NCI-H524 treated with DMSO at 0.1 percent for 48 hours (cell line): Measurements from ENCODE around the gene KLHDC9.
"Not testable (repeated sequence)": the region's sequence is repeated elsewhere in the genome, so short reads cannot be mapped to it uniquely, and the experiment has no call there.

Source experiments
- DNase-seq: peaks from one replicate; lab custom pipeline; 2025; lab: John Stamatoyannopoulos, UW

KLHDC9 gene

GRCh38 chr1:161096530-161096929, 1.6 kb upstream of the KLHDC9 start:
- DNase-seq = no peak

- no peak for DNase-seq
Measured at GRCh38 chr1:161099090-161099802, 1.1 kb downstream of the KLHDC9 start.

DNA sequence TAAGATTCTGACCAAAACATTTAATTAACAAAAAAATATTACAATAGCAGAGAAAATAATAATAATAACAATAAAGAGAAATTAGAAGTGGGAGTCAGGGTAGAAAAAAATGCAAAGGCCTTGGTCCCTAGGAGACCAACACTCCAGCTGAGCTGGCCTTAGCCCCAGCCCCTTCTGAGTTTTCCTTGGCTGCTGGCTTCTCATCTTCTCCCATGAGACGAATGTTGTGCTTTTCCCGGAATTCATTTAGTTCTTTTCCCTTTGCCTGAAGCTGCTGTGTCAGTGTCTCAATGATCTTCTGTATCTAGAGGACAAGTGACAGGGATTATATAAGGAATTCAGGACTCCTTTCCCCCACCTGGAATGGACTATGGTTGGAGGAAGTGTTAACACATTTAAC, 2.4 kb downstream of the KLHDC9 start:
- DNase-seq = no peak

DNA sequence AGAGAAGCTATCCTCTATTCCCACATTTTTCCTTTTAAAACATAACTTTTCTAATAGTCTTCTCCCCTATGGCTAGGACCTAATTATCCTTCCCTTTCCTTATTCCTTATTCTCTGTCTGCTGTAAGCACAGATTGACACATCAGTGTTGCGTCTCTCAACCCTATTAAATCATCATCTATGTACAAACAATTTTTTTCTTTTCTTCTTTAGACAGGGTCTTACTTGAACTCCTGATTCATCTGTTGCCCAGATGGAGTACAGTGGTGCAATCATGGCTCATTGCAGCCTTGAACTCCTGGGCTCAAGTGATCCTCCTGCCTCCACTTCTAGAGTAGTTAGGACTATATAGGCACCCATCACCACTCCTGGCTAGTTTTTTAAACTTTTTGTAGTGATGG, 8.3 kb downstream of the KLHDC9 start:
- no peak for DNase-seq

DNA sequence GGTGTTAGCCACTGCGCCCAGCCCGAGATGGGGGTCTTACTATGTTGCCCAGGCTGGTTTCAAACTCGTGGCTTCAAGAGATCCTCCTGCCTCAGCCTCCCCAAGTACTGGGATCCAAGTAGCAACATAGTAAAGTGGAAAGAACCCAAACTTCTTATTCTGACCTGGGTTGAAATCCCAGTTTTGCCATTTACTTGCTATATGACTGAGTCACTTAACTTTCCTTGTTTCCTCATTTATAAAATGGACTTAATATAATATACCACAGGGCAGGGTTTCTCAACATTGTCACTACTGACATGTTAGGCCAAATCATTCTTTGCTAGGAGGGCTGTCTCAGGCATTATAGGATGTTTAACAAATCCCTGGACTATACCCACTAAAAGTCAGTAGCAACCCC, 13.0 kb downstream of the KLHDC9 start:
- no peak for DNase-seq

DNA sequence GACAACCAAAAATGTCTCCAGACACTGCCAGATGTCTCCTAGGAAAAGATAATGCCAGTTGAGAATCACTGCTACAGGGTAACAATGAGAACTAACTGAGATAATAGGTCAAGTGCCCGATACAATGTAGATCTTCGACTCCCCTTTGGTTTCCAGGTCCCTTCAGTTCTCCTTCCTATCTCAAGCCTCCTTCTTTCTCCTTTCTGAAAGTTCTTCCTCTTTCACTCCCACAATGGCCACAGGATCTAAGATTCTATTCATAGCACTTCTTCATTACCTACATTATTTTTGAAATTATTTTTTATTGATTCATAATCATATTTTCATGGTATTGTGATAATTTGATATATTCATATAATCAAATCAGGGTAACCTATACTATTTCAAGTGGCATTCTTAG, 13.4 kb downstream of the KLHDC9 start:
- DNase-seq = no peak

- no peak for DNase-seq
Measured at GRCh38 chr1:161113915-161114314, 15.8 kb downstream of the KLHDC9 start.

DNA sequence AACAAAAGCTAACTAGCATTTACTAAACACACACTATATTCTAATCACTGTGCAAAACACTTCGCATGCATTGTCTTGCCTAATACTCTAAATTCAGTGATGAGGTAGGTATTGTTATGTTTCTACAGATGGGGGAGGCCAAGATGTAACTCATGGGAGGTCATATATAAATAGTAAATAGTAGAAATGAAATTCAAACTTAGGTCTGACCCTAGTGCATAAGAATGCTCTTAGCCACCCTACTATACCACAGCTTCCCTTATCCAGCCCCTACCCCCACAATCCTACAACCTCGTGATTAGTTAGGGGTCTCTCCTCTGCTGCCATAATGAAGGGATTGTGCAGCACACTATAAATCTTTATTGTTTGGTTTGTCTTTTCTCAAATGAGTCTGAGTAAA, 16.4 kb downstream of the KLHDC9 start:
- no peak for DNase-seq

DNA sequence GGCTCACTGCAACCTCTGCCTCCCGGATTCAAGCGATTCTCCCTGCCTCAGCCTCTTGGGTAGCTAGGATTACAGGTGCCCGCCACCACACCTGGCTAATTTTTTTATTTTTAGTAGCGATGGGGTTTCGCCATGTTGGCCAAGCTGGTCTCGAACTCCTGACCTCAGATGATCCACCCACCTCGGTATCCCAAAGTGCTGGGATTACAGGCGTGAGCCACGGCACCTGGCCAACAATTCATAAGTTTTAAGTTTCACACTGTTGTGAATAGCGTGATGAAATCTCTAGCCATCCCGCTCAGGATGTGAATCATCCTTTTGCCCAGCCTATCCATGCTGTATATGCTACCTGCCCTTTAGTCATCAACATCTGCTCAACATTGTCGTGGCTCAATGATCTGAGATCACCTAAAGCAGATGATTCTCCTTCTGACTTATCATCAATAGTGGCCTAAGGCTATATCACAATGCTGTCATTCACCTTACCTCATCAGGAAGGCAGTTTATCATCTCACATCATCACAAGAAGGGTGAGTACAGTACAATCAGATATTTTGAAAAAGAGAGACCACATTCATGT, 17.1 kb downstream of the KLHDC9 start:
- DNase-seq = no peak

GRCh38 chr1:161115961-161116360, 17.8 kb downstream of the KLHDC9 start:
- not testable (repeated sequence) for DNase-seq

DNA sequence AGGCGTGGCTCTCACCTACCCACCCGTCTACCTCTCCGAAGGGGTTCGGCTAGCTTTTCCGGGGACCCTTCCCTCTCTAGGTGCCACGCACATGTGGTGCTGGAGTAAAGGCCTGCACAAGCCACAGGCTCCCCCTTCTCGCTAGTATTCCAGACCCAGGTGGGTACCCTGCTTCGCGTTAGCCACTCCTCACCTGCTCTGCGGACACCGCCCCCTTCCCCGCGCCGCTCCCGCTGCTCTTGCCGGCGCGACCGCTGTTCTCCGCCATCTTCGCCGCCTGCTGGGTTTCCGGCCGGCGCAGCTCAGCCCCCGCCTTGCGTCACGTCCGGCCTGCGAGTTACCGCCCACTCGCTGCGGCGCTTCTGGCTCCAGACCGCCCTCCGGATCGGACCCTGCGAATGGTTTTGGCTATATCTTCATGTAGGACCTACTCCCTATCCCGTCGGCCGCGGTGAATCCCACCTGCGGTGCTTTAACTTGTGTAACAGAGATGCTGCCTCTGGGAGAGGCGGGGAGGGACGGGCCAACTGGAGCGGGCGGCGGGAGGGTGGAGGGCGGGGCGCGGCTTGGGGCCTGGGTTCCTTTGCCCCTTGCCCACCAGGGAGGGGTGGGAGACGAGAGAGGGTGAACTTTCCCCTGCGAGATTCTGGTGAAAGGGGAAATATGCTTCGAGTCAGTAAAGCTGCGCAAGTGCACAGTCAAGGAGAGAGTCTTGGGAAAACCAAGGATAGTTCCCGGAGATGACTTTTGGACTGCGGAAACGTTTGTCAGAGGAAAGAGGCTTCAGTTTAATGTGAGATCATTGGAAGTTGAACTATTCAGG, 19.8 kb downstream of the KLHDC9 start, which contains the start of the genes NIT1 and PFDN2:
Gene NIT1 (plus strand): TSS at position 347 of the 823 bp plus-strand sequence. CDS start 72 bp downstream, at position 419.
Gene PFDN2 (minus strand): TSS at position 279 of the 823 bp plus-strand sequence. CDS start 11 bp downstream, at position 268.
- DNase-seq = no peak

- DNase-seq = no peak
Measured at GRCh38 chr1:161119092-161119903, 21.1 kb downstream of the KLHDC9 start.

DNA sequence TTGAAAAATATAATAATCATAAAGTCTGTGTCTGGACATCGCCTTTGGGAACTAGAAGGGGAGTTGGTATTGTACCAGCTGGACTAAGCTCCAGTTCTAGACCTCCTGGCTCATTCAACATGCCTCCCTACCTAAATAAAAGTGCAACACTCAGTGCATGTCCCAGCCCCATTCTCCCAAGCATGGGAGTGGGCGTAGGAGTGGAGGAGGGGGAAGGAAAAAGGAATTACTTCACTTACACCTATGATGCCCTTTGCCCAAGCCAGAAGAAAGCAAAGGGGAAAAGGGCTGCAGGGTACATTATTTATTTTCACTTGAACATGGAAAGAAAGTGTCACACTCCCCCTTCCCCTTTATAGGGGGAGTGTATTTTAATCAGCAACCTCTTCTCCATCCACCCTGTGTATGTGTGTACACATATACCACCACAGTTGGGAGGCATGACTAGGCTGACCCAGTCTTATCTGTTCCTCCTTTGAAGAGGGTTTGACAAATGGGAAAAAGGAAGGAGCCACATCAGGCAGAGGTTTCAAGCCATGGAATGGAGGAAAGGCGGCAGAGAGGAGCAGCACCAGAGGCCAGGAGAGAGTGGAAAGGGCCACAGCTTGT, 23.0 kb downstream of the KLHDC9 start:
- no peak for DNase-seq

- DNase-seq = no peak
Measured at GRCh38 chr1:161121834-161122233, 23.7 kb downstream of the KLHDC9 start.

DNA sequence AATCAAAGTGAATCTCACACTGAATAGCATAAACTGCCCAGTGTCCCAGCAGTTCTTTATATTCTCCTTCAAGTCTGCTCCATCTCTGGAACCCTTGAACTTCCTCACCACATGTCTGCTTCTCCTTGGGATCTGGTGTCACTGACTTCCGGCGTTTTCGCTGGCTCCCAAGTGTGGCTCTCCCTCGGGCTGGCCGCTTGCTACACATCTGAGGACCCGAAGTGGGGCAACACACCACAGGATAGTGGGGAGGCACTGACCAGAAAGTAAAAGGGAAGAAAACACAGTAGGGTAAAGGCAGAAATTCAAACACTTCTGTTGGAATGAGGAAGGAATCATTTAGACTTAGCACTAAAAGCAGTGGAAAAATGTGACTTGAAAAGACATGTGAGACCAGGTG, 24.8 kb downstream of the KLHDC9 start:
- no peak for DNase-seq

GRCh38 chr1:161127649-161128048, 29.5 kb downstream of the KLHDC9 start:
- no peak for DNase-seq

GRCh38 chr1:161128591-161129420, 30.6 kb downstream of the KLHDC9 start:
- DNase-seq = no peak

- DNase-seq = no peak
Measured at GRCh38 chr1:161130266-161130665, 32.1 kb downstream of the KLHDC9 start.

DNA sequence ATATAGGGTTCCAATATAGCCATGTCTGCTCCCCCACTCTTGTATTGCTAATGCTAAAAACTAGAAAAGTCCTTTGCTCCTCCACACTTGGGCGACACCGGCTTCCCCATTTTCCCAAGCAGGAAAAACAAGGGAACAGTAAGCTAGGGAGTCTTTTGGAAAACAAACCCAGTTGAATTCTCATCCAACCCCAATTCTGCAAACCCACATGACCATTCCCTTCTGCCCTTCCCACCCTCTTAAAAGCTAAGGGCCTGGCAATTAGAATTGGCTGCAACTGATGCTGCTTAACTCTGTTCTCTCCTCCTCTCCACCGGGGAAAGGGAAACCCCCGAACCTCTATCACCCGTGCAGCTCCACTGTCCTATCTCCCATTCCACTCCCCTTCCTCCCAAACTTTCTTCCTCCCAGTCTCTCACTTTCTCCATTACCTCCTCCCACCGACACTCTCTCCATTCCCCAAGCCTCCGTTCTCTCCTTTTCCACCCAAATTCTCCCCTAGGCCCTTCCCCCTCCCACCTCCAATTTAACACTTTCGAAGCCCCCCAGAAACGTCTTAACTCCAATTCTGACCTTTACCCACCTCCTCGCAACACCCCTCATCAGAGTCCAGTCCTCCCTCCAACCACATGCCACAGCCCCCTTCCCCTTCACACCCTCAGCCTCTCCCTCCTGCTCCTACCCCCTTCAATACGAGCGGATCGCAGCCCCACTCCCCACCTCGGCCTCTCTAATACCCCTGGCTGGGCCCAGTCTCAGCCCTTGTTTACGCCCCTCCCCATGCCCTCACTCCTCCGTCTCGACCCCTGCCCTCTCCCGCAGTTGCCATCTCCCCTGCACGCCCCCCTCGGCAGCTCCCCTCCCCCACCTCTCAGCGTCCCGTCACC, 33.6 kb downstream of the KLHDC9 start:
- no peak for DNase-seq
